DND-41 (cell line): ENCODE data around the gene ANO2.

Experiments used
- CTCF ChIP-seq: IDR thresholded peaks from 2 replicates; pipeline ENCODE4 v1.5.1; 2012; ENCODE audit warnings: borderline replicate concordance, low read length, moderate library complexity, mild to moderate bottlenecking; ENCODE audit not compliant: poor library complexity, severe bottlenecking; ENCODE audit errors: extremely low read depth
- EZH2 ChIP-seq: IDR thresholded peaks from 3 replicates; pipeline ENCODE4 v1.6.1; 2012; ENCODE audit warnings: borderline replicate concordance, low read depth, mild to moderate bottlenecking, moderate library complexity, low read length, inconsistent platforms; ENCODE audit not compliant: severe bottlenecking

GRCh38 chr12:5875851-5876250, 69.2 kb downstream of the ANO2 start:
- no peak for TF ChIP-seq CTCF
- no peak for TF ChIP-seq EZH2
